ENCODE data around the gene ODAD3.

GRCh38 chr19:11380653-11381537 is 54.0 kb downstream of the ODAD3 start:
- TF ChIP-seq, protein P1, sequence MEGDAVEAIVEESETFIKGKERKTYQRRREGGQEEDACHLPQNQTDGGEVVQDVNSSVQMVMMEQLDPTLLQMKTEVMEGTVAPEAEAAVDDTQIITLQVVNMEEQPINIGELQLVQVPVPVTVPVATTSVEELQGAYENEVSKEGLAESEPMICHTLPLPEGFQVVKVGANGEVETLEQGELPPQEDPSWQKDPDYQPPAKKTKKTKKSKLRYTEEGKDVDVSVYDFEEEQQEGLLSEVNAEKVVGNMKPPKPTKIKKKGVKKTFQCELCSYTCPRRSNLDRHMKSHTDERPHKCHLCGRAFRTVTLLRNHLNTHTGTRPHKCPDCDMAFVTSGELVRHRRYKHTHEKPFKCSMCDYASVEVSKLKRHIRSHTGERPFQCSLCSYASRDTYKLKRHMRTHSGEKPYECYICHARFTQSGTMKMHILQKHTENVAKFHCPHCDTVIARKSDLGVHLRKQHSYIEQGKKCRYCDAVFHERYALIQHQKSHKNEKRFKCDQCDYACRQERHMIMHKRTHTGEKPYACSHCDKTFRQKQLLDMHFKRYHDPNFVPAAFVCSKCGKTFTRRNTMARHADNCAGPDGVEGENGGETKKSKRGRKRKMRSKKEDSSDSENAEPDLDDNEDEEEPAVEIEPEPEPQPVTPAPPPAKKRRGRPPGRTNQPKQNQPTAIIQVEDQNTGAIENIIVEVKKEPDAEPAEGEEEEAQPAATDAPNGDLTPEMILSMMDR (IDR thresholded peaks at IDR 0.05) = peak; percentile 79 to 86 (median 84)
- TF ChIP-seq POLR2A (IDR thresholded peaks at IDR 0.05) = peak; percentile 85

Data from right lobe of liver (tissue), 4 donors.